ENCODE data around the gene TEX264.

TEX264 gene

DNA sequence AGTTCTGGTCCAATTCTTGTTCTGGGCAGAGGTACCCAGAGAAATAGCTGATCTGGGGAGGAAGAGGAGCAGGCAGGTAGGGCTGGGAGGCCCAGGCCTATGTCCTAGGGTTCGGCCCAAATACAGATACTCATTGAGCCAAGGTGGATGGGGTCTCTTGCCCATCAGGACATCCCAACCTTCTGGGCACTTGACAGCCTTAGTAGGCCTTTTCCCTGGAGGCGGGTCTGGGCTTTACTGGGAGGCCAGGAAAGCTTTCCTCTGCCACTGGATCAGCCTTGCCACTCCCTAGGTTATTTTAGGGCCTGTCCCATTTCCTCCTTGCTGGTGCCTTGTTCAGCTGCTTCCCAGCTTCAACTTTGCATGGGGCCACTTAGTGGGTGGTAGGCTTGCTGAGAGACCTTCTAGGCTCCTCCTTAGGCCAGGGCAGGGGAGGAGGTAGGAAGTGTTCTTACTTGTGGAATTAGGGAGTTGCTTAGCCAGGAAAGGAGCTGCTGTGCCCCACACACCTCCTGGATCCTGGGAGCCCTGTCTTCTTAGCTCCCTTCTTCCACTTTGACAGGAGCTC, 9.7 kb downstream of the TEX264 start:
- ATAC-seq: no peak
- Mint-ChIP-seq H3K36me3 (ENCODE audit: low read depth) (peaks cover 16% of the 10 kb centered on the region), H3K9me3 (no peaks in the 10 kb centered on the region), H3K4me3 (peak overlapping the region; percentile 32), H3K27me3 (no peaks in the 10 kb centered on the region), H3K27ac (peak overlapping the region; percentile 33), H3K4me1 (peaks cover 82% of the 10 kb centered on the region)
- no peak for DNase-seq

DNA sequence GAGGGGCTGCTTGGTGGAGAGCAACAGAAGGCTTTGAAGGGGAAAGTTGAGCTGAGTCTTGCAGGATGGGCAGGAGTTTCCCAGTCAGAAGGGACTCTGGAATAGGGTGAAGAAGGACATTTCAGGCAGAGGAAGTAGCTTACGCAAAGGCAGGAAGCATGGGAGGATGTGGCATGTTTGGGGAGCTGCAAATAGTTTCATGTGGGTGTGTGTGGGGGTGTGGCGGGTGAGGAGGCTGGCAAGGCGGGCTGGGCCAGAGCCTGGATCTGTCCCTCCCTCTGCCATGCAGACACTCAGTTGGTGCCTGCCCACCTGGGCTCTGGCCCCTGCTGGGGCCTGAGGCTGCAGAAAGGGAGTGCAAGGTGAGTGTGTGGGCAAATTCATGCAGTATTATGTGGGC, 10.4 kb downstream of the TEX264 start:
- ATAC-seq: no peak
- Mint-ChIP-seq H3K27ac (peak overlapping the region; percentile 10), H3K4me1 (peaks cover 82% of the 10 kb centered on the region), H3K9me3 (no peaks in the 10 kb centered on the region), H3K4me3 (peak overlapping the region; percentile 32), H3K27me3 (no peaks in the 10 kb centered on the region), H3K36me3 (ENCODE audit: low read depth) (peaks cover 22% of the 10 kb centered on the region)
- DNase-seq: peak; percentile 39

DNA sequence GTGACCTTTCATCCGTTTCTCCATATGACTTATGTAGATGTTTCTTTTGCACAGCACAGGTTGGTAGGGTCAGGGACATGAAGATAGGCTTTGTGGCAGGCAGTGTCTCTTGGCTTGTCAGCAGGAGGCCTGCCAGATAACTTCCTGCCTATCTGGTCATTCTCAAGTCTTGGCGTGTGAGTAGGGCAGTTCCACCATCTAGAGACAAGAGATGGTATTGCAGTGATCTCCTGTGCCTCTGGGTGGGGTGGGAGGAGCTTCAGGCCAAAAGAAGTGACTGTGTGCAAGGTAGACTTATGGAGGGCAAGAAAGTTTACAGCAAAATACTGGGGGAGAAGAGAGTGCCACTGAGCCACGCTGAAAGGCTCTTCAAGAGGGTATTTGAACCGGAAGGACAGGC, 11.0 kb downstream of the TEX264 start:
- DNase-seq: peak; percentile 68
- Mint-ChIP-seq H3K36me3 (ENCODE audit: low read depth) (peaks cover 24% of the 10 kb centered on the region), H3K4me1 (peaks cover 84% of the 10 kb centered on the region), H3K27ac (peak overlapping the region; percentile 10), H3K9me3 (no peaks in the 10 kb centered on the region), H3K4me3 (peak overlapping the region; percentile 25), H3K27me3 (no peaks in the 10 kb centered on the region)
- peak; percentile 71 for ATAC-seq

DNA sequence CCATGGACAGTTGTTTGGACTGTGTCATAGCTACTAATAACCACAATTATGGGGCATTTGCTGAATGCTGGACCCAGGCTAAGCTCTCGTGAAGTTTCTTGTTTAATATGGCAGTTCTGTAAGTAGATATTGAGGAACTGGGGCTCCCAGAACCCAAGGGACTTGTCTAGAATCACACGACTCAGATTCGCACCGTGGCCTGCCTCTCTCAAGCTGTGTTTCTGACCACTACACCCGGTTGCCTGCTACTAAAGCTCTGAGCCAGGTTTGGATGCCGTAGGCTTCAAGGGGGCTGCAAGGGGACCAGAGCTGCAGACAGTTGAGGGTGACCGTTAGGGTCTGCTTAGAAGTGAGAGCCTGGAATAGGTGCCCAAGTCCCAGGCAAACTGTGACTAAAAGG, 11.5 kb downstream of the TEX264 start:
- ATAC-seq (no peak), DNase-seq (no peak)
- Mint-ChIP-seq H3K4me3 (no peak overlapping the region), H3K27me3 (no peaks in the 10 kb centered on the region), H3K4me1 (peaks cover 87% of the 10 kb centered on the region), H3K36me3 (ENCODE audit: low read depth) (peaks cover 26% of the 10 kb centered on the region), H3K27ac (peak overlapping the region; percentile 10), H3K9me3 (no peaks in the 10 kb centered on the region)

DNA sequence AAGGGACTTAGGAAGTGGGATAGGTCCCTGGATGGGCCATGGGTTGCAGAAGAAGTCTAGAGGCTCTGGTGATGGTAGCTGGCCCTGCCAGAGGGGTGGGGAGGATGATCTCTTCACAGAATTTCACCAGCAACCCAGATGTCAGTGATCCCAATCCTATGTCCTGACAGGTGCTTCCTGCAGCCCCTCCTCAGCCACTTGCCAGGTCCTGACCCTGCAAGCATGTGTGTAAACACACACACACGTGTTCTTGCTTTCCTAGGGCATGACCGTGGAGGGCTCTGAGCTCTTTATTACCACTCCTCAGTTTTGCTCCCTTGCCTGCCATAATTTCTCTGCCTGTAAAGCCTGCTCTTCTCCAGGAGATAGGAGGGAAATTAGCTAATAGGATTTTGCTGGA, 12.5 kb downstream of the TEX264 start:
- Mint-ChIP-seq H3K4me1 (peaks cover 81% of the 10 kb centered on the region), H3K27me3 (no peaks in the 10 kb centered on the region), H3K4me3 (no peak overlapping the region)

DNA sequence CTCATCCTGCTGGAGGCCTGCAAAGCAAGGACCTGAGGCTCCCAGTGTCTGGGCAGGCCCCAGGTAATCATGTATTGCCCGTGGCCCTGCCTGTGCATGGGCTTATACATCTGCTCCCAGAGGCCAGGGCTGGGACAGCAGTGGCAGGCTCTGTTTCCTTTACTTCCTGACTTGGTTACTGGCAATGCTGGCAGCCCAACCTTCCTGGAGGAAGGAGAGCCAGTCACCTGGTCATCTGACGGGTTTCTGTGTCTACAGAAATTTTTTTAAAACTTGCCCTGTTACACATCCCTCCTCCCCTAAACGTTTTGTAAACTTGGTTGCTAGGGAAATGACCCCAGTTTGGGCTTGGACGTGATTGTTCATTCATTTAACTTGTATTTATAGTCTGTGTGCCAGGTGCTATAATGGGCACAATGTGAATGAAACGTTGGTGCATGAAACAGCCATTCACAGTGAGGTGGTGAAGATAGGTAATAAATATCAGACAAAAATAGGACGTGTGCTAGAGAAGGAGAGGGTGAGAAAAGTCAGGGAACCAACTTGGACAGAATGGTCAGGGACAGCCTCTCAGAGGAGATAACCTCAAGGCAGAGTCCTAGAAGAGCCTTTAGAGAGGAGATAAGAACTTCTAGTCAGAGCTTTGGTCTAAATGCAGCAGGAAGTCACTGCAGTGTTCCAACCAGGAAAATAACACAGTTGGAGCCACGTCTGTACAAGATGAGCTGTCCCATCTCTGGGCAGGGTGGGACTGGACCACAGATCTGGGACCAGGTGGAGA, 14.1 kb downstream of the TEX264 start:
- Mint-ChIP-seq H3K27ac (peak overlapping the region; percentile 90), H3K36me3 (ENCODE audit: low read depth) (peaks cover 32% of the 10 kb centered on the region), H3K27me3 (no peaks in the 10 kb centered on the region), H3K9me3 (no peaks in the 10 kb centered on the region), H3K4me3 (peak overlapping the region; percentile 64), H3K4me1 (peaks cover 68% of the 10 kb centered on the region)
- ATAC-seq: no peak
- DNase-seq: no peak

More for the DNA sequence above, 12.5 kb downstream of the TEX264 start:
- H3K27ac Mint-ChIP-seq: no peak overlapping the region
- H3K9me3 Mint-ChIP-seq: no peaks in the 10 kb centered on the region
- ATAC-seq: no peak
- H3K36me3 Mint-ChIP-seq (ENCODE audit: low read depth): peaks cover 32% of the 10 kb centered on the region
- DNase-seq: no peak

DNA sequence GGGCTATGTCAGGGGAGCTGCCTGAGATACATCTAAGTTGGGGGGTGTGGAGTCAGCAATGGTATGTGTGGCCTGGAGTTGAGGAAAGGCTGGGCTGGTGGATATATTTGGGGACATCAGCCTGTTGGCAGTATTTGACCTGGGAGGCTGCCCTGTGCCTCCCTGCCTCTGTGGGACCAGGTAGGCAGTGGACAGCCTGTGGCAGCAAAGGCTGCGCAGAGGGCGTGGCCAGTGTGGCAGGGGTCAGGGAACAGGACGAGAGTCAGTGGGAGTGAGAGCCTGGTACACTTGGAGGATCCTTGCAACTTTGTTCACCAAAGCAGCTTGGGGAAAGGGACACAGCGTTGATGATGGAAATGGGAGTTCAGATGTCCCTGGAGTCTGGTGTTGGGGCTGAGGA, 15.0 kb downstream of the TEX264 start:
- Mint-ChIP-seq H3K4me1 (peaks cover 60% of the 10 kb centered on the region), H3K4me3 (peak overlapping the region; percentile 64), H3K36me3 (ENCODE audit: low read depth) (peaks cover 32% of the 10 kb centered on the region), H3K27ac (peak overlapping the region; percentile 90), H3K9me3 (no peaks in the 10 kb centered on the region), H3K27me3 (no peaks in the 10 kb centered on the region)
- no peak for ATAC-seq
- no peak for DNase-seq

DNA sequence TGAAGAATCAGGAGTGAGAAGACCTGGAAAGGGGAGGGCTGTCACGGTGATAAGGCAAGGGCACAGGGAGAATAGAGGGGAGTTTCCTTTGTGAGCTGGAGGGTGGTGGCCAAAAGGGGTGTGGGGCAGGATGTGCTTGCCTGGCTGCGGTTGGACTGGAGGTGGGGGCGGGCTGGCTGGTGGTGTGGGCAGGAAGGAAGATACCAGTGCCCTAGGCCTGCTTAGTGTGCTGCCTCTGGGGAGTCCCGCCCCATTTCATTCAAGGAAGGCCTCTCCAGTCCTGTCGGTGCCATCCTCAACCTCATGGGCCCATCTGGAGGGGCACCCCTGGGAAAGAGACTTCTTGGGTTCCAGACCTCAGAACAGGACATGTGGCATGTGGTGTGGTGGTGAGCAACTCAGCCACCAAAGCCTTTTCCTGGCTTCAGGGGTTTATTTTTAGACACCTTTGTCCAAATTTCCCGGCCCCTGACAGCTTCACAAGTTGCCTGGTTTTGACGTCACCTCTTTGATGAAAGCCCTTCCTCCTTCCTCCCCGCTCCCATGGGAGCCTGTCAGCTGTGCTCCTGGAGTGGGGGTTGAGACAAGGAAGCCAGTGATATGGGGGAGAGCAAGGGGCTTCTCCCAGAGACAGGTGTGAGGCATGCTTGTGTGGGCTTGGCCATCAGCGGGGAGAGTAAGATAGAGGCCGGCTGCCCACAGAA, 15.6 kb downstream of the TEX264 start:
- Mint-ChIP-seq H3K4me1 (peaks cover 54% of the 10 kb centered on the region), H3K4me3 (peak overlapping the region; percentile 64), H3K27ac (peak overlapping the region; percentile 90), H3K36me3 (ENCODE audit: low read depth) (peaks cover 32% of the 10 kb centered on the region), H3K27me3 (no peaks in the 10 kb centered on the region), H3K9me3 (no peaks in the 10 kb centered on the region)
- ATAC-seq (peak; percentile 89), DNase-seq (peak; percentile 84)

DNA sequence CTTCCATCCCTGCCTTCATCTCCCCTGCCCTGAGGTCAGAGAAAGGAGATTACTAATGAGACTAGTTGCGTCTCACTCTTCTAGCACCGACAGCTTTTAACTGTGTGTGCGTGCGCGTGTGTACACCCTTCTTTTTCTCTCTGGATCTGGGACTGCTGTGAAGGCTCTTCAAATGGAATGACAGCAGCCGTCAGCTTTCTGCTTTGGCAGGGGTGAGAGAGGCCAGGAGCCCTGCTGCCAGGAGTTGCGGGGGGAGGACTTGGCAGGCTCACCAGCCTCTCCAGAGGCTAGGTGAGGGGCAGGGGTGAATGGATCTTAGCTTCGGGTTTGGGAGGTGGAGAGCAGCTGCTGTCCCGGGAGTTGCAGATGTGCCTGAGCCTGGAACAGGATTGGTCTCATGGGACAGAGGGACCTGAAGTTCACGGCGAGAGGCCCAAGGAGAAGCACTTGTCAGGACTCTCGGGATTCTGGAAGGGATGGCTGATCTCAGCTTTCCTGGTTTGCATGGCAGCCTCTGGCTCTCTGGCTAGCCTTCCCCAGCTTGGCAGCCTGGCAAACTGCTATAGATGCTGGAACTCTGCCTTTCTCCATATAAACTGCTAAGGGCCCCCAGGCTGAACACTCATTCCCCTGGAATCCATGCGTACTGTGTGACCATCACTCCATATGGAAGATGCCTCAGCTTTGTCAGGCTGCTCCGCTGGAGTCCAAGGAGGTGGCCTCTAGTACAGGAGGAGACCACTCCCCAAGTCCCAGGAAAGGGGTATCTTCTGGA, 16.6 kb downstream of the TEX264 start:
- no peak for ATAC-seq

DNA sequence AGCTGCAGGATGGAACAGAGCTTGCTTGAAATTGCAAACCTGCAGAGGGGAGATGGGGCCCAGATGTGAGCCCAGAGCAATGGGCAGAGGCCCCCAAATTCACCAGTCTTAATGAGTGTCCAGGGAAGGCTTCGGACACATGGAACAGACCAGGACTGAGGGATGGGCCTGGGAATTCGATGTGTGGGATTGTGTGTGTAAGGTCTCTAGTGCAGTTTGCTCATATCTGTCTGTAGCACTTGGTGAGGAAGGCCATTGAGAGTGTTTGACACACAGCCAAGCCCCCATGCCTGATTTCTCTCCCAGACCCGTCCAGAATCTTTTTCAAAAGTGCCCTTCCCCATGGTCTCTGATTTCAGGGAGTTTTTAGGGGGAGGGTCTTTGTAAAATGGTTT, 17.2 kb downstream of the TEX264 start:
- Mint-ChIP-seq H3K36me3 (ENCODE audit: low read depth) (peaks cover 30% of the 10 kb centered on the region), H3K27ac (no peak overlapping the region), H3K27me3 (no peaks in the 10 kb centered on the region), H3K4me1 (peaks cover 38% of the 10 kb centered on the region), H3K4me3 (no peak overlapping the region), H3K9me3 (no peaks in the 10 kb centered on the region)
- DNase-seq (no peak), ATAC-seq (no peak)

More for the DNA sequence above, 16.6 kb downstream of the TEX264 start:
- peaks cover 44% of the 10 kb centered on the region for H3K4me1 Mint-ChIP-seq
- no peak for DNase-seq
- peaks cover 30% of the 10 kb centered on the region for H3K36me3 Mint-ChIP-seq (ENCODE audit: low read depth)
- no peaks in the 10 kb centered on the region for H3K9me3 Mint-ChIP-seq
- peak overlapping the region; percentile 90 for H3K27ac Mint-ChIP-seq
- no peak overlapping the region for H3K4me3 Mint-ChIP-seq
- H3K27me3 Mint-ChIP-seq: no peaks in the 10 kb centered on the region

DNA sequence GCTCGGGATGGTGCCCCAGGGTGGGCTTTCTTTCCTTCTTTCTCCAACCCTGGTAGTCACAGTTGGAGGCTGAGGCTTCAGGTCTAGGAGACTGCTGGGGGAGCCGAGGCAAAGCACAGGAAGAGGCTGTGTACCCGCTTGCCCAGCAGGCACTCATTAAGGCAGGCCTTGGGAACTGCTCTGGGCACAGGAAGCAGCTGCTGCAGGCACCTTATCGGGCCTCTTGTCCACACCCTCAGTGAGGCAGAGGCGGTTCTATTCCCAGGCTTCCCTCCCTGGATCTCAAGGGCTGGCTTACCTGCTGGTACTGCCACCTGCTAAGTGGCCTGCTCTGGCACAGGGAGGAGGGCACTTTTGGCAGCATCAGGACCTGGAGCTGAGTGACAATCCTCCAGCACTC, 20.0 kb downstream of the TEX264 start:
- Mint-ChIP-seq H3K9me3 (no peaks in the 10 kb centered on the region), H3K27me3 (no peaks in the 10 kb centered on the region), H3K4me3 (no peak overlapping the region), H3K27ac (no peak overlapping the region), H3K4me1 (peaks cover 20% of the 10 kb centered on the region), H3K36me3 (ENCODE audit: low read depth) (peaks cover 17% of the 10 kb centered on the region)
- DNase-seq (no peak), ATAC-seq (no peak)

DNA sequence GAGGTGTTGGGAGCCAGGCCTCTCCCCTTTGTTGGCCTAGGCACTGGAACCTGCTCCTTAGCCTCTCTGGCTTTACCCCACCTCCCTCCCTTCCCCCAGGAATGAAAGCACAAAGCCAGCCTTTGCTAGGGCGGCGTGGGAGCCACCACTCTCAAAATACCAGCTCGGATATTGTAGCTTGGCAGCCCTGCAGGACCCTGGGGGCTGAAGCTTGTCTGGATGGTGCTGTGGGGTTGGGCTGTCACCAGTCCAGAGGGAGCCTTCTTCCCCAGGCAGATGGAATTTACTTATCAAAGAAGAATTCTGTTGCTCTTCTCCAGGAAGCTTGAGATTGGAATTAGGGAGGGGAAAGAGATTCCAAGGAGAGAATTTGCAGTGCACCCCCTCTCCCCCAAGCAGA, 20.9 kb downstream of the TEX264 start:
- DNase-seq: no peak
- H3K27ac Mint-ChIP-seq: no peak overlapping the region
- peaks cover 11% of the 10 kb centered on the region for H3K36me3 Mint-ChIP-seq (ENCODE audit: low read depth)
- H3K4me1 Mint-ChIP-seq: peaks cover 11% of the 10 kb centered on the region
- no peaks in the 10 kb centered on the region for H3K9me3 Mint-ChIP-seq
- H3K4me3 Mint-ChIP-seq: no peak overlapping the region
- no peak for ATAC-seq
- H3K27me3 Mint-ChIP-seq: no peaks in the 10 kb centered on the region

DNA sequence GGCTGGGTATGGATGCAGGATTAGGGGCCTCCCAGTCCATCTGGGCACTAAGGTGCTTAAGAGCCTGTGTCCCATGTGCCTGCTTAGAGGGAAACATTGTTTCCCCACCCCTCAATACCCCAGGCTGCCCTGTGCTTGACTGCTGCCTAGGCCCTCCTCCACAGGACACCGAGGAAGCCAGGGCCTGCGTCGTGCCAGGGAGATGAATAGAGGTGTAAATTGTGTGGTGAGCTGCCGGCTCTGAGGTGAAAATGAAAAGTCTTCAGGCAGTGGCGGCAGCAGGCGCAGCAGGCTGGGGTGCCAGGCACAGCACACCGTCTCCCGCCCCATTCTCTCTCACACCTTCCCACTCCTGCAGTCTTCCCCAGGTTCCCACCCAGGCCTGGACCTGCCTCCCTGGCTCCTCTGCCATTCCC, 21.9 kb downstream of the TEX264 start:
- DNase-seq (no peak), ATAC-seq (no peak)
- no peaks in the 10 kb centered on the region for H3K27me3 Mint-ChIP-seq
- H3K9me3 Mint-ChIP-seq: no peaks in the 10 kb centered on the region
- no peak overlapping the region for H3K4me3 Mint-ChIP-seq
- peaks cover 4% of the 10 kb centered on the region for H3K4me1 Mint-ChIP-seq
- no peak overlapping the region for H3K27ac Mint-ChIP-seq
- peaks cover 6% of the 10 kb centered on the region for H3K36me3 Mint-ChIP-seq (ENCODE audit: low read depth)

DNA sequence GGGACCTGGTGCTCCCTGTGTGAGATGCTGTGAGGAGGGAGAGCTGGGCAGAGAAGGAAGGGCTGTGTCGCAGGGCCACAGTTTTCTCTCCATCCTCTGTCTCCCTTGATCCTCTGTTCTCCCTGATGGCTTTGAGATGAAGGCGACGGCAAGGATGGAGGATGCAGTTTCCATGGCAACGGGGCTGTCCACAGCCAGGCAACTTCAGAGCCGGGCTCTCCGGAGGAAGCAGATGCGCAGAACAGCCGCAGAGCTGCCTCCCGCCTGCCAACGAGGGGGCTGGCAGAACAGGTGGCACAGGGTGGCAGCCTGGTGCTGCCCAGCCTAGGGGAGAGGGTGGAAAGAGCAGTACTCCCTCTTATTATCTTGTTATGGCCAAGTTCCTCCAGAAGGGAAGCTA, 25.9 kb downstream of the TEX264 start:
- ATAC-seq: no peak
- no peak for DNase-seq
- H3K36me3 Mint-ChIP-seq (ENCODE audit: low read depth): no peaks in the 10 kb centered on the region
- peaks cover 2% of the 10 kb centered on the region for H3K4me1 Mint-ChIP-seq
- no peaks in the 10 kb centered on the region for H3K27me3 Mint-ChIP-seq
- H3K27ac Mint-ChIP-seq: no peak overlapping the region
- H3K9me3 Mint-ChIP-seq: no peaks in the 10 kb centered on the region
- no peak overlapping the region for H3K4me3 Mint-ChIP-seq
